Uterus (tissue), 2 donors: ENCODE measurements around the gene KASH5.

Source experiments
- CTCF ChIP-seq, 4 experiments: fragments of 200-600 bp in 2 of 4; fragments of 450-650 bp in 2 of 4; sonication (generic) in 2 of 4; IDR thresholded peaks; one replicate each; pipeline ENCODE4 v1.5.1; 2016 to 2019; ENCODE audit warnings: antibody characterized with exemption in 4 of 4, mild to moderate bottlenecking in 2 of 4, moderate library complexity in 1 of 4
- POLR2A ChIP-seq, 2 donors: fragments of 450-650 bp; IDR thresholded peaks; one replicate each; pipeline ENCODE4 v1.6.1; 2016; ENCODE audit warnings: antibody characterized with exemption in 2 of 2, mild to moderate bottlenecking in 1 of 2, moderate library complexity in 1 of 2

- no peak for TF ChIP-seq CTCF (IDR thresholded peaks at IDR 0.05)
- no peak for TF ChIP-seq POLR2A (IDR thresholded peaks at IDR 0.05)
These were observed 32.1 kb upstream of the KASH5 start for GRCh38 chr19:49355909-49356353.
